GM23338 (cell line): ENCODE data around the gene CCNB3. TPM values are rescaled to one million over a fixed set of nuclear protein-coding genes. Genes with fewer than 3 reads are reported as not detected.

Experiments used
- ATAC-seq: fragments of 200-7000 bp; cut with Tn5 transposase; 3 replicates; pipeline ENCODE4 v1.9.1; 2020
- DNase-seq: peaks from one replicate; pipeline ENCODE4 v3.0.0-alpha.2; 2015; ENCODE audit warnings: low spot score
- H2AFZ ChIP-seq: fragments of 200-600 bp; sonication (generic); 2 replicates; pipeline ENCODE4 v1.8.0; 2016; ENCODE audit warnings: antibody characterized with exemption, mild to moderate bottlenecking, moderate library complexity
- H3F3A ChIP-seq: fragments of 200-600 bp; sonication (generic); replicated peaks from 2 replicates; pipeline ENCODE4 v1.8.0; 2017; ENCODE audit warnings: antibody characterized with exemption, mixed run types, low read depth
- H3K27ac ChIP-seq: fragments of 200-600 bp; sonication (generic); 2 replicates; pipeline ENCODE4 v1.6.1; 2016; ENCODE audit warnings: low read depth
- H3K27me3 ChIP-seq: fragments of 200-600 bp; sonication (generic); 2 replicates; pipeline ENCODE4 v1.8.0; 2016; ENCODE audit warnings: mild to moderate bottlenecking, mixed run types, moderate library complexity; ENCODE audit not compliant: insufficient read depth
- H3K36me3 ChIP-seq: fragments of 200-600 bp; sonication (generic); 2 replicates; pipeline ENCODE4 v1.8.0; 2016; ENCODE audit warnings: mild to moderate bottlenecking; ENCODE audit not compliant: insufficient read depth
- H3K4me1 ChIP-seq: fragments of 200-600 bp; sonication (generic); 2 replicates; pipeline ENCODE4 v1.8.0; 2016; ENCODE audit warnings: mild to moderate bottlenecking, moderate library complexity; ENCODE audit not compliant: insufficient read depth
- H3K4me2 ChIP-seq: fragments of 200-600 bp; sonication (generic); 2 replicates; pipeline ENCODE4 v1.7.1; 2017; ENCODE audit warnings: mixed run types
- H3K4me3 ChIP-seq: fragments of 200-600 bp; sonication (generic); 2 replicates; pipeline ENCODE4 v1.6.1; 2016; ENCODE audit warnings: mixed run types
- H3K79me2 ChIP-seq: fragments of 200-600 bp; sonication (generic); replicated peaks from 2 replicates; pipeline ENCODE4 v1.8.0; 2017; ENCODE audit warnings: mild to moderate bottlenecking; ENCODE audit not compliant: insufficient read depth
- H3K9me2 ChIP-seq: fragments of 200-600 bp; sonication (generic); 2 replicates; pipeline ENCODE4 v1.8.0; 2017; ENCODE audit not compliant: insufficient read depth
- H4K20me1 ChIP-seq: fragments of 200-600 bp; sonication (generic); replicated peaks from 2 replicates; pipeline ENCODE4 v1.8.0; 2017; ENCODE audit warnings: mild to moderate bottlenecking; ENCODE audit not compliant: insufficient read depth
- H3K27ac Mint-ChIP-seq: 2 replicates; pipeline ENCODE4 v1.8.0; 2020; ENCODE audit warnings: inconsistent platforms, mild to moderate bottlenecking, moderate library complexity, mixed read lengths
- H3K27me3 Mint-ChIP-seq: 3 replicates; pipeline ENCODE4 v1.8.0; 2022; ENCODE audit warnings: low read depth, mild to moderate bottlenecking, moderate library complexity, mixed read lengths, inconsistent platforms; ENCODE audit not compliant: insufficient read depth, poor library complexity
- H3K36me3 Mint-ChIP-seq: 3 replicates; pipeline ENCODE4 v1.8.0; 2021; ENCODE audit warnings: low read depth, mild to moderate bottlenecking, inconsistent platforms, moderate library complexity, mixed read lengths
- H3K4me1 Mint-ChIP-seq: 3 replicates; pipeline ENCODE4 v1.8.0; 2020; ENCODE audit warnings: mild to moderate bottlenecking, inconsistent platforms, mixed read lengths
- H3K4me3 Mint-ChIP-seq: 3 replicates; pipeline ENCODE4 v1.8.0; 2021; ENCODE audit warnings: moderate library complexity, mild to moderate bottlenecking, inconsistent platforms, mixed read lengths
- H3K9me3 Mint-ChIP-seq: 3 replicates; pipeline ENCODE4 v1.8.0; 2020; ENCODE audit warnings: moderate library complexity, mild to moderate bottlenecking, inconsistent platforms, mixed read lengths
- CREB1 ChIP-seq: fragments of 250-450 bp; sonication (Bioruptor Pico); IDR thresholded peaks from 2 replicates; pipeline ENCODE4 v1.5.0; 2020; ENCODE audit warnings: low read depth, mild to moderate bottlenecking, moderate library complexity
- ETS1 ChIP-seq: IDR thresholded peaks from 2 replicates; pipeline ENCODE4 v1.6.1; 2016; ENCODE audit warnings: antibody characterized with exemption
- EZH2phosphoT487 ChIP-seq: fragments of 200-600 bp; sonication (generic); IDR thresholded peaks from one replicate; pipeline ENCODE4 v1.8.1; 2018; ENCODE audit warnings: antibody characterized with exemption; ENCODE audit not compliant: unreplicated experiment
- JUNB ChIP-seq: IDR thresholded peaks from one replicate; pipeline ENCODE4 v1.6.1; 2016; ENCODE audit warnings: antibody characterized with exemption; ENCODE audit not compliant: unreplicated experiment
- REST ChIP-seq: IDR thresholded peaks from one replicate; pipeline ENCODE4 v1.6.1; 2018; ENCODE audit warnings: antibody characterized with exemption; ENCODE audit not compliant: unreplicated experiment
- STAT1 ChIP-seq: IDR thresholded peaks from one replicate; pipeline ENCODE4 v1.6.1; 2016; ENCODE audit warnings: antibody characterized with exemption; ENCODE audit not compliant: unreplicated experiment
- ZNF114 ChIP-seq: fragments of 250-450 bp; sonication (Bioruptor Pico); IDR thresholded peaks from 2 replicates; pipeline ENCODE4 v1.5.0; 2020; ENCODE audit warnings: mild to moderate bottlenecking, moderate library complexity
- ZNF331 ChIP-seq: fragments of 250-450 bp; sonication (Bioruptor Pico); IDR thresholded peaks from 2 replicates; pipeline ENCODE4 v1.5.0; 2020; ENCODE audit warnings: low read depth, mild to moderate bottlenecking, moderate library complexity
- polyA plus RNA-seq: library from polyadenylated mRNA; unstranded; fragments of >200 nt; fragmentation: Nextera tagmentation; extraction: Ambion mirVana; gene quantifications from 2 replicates; pipeline ENCODE4 v1.2.1, GENCODE V29; 2016
- total RNA-seq: library from RNA; depleted of rRNA; stranded (reverse); fragments of >200 nt; shearing (Covaris generic); gene quantifications from 2 replicates; pipeline ENCODE4 v1.2.3, GENCODE V29; 2014
- TF ChIP-seq, protein P1 (sequence below): fragments of 250-450 bp; sonication (Bioruptor Pico); IDR thresholded peaks from 2 replicates; pipeline ENCODE4 v1.5.0; 2020; ENCODE audit warnings: mild to moderate bottlenecking, moderate library complexity

CCNB3 gene
- total and polyA plus RNA-seq, 2 experiments from 2014 or later: 0.13 to 1.2 TPM

DNA sequence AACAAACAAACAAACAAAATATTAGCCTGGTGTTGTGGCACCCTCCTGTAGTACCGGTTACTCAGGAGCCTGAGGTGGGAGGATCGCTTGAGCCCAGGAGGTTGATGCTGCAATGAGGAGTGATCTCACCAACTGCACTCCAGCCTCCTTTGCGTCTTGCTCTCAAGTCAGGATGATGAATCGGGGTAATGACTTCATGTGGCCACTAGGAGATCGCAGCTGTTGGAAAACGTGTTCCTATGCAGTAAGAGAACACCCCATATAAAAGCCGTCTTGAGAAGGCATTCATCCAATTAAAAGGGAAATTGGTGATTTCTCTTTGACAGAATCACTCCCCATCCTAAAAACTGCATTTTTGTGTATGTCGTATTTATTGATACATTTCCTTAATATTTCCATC is 6.9 kb downstream of the CCNB3 start (continued):
- TF ChIP-seq, protein P1, sequence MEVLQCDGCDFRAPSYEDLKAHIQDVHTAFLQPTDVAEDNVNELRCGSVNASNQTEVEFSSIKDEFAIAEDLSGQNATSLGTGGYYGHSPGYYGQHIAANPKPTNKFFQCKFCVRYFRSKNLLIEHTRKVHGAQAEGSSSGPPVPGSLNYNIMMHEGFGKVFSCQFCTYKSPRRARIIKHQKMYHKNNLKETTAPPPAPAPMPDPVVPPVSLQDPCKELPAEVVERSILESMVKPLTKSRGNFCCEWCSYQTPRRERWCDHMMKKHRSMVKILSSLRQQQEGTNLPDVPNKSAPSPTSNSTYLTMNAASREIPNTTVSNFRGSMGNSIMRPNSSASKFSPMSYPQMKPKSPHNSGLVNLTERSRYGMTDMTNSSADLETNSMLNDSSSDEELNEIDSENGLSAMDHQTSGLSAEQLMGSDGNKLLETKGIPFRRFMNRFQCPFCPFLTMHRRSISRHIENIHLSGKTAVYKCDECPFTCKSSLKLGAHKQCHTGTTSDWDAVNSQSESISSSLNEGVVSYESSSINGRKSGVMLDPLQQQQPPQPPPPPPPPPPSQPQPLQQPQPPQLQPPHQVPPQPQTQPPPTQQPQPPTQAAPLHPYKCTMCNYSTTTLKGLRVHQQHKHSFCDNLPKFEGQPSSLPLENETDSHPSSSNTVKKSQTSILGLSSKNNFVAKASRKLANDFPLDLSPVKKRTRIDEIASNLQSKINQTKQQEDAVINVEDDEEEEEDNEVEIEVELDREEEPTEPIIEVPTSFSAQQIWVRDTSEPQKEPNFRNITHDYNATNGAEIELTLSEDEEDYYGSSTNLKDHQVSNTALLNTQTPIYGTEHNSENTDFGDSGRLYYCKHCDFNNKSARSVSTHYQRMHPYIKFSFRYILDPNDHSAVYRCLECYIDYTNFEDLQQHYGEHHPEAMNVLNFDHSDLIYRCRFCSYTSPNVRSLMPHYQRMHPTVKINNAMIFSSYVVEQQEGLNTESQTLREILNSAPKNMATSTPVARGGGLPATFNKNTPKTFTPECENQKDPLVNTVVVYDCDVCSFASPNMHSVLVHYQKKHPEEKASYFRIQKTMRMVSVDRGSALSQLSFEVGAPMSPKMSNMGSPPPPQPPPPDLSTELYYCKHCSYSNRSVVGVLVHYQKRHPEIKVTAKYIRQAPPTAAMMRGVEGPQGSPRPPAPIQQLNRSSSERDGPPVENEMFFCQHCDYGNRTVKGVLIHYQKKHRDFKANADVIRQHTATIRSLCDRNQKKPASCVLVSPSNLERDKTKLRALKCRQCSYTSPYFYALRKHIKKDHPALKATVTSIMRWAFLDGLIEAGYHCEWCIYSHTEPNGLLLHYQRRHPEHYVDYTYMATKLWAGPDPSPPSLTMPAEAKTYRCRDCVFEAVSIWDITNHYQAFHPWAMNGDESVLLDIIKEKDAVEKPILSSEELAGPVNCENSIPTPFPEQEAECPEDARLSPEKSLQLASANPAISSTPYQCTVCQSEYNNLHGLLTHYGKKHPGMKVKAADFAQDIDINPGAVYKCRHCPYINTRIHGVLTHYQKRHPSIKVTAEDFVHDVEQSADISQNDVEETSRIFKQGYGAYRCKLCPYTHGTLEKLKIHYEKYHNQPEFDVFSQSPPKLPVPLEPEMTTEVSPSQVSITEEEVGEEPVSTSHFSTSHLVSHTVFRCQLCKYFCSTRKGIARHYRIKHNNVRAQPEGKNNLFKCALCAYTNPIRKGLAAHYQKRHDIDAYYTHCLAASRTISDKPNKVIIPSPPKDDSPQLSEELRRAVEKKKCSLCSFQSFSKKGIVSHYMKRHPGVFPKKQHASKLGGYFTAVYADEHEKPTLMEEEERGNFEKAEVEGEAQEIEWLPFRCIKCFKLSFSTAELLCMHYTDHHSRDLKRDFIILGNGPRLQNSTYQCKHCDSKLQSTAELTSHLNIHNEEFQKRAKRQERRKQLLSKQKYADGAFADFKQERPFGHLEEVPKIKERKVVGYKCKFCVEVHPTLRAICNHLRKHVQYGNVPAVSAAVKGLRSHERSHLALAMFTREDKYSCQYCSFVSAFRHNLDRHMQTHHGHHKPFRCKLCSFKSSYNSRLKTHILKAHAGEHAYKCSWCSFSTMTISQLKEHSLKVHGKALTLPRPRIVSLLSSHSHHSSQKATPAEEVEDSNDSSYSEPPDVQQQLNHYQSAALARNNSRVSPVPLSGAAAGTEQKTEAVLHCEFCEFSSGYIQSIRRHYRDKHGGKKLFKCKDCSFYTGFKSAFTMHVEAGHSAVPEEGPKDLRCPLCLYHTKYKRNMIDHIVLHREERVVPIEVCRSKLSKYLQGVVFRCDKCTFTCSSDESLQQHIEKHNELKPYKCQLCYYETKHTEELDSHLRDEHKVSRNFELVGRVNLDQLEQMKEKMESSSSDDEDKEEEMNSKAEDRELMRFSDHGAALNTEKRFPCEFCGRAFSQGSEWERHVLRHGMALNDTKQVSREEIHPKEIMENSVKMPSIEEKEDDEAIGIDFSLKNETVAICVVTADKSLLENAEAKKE (CRISPR knock-in tag): no peak
- no peak for TF ChIP-seq REST

- Histone ChIP-seq H3K79me2 (no peaks in the 10 kb centered on the region), H3K9me2 (no peaks in the 10 kb centered on the region), H2AFZ (no peak overlapping the region), H3F3A (no peaks in the 10 kb centered on the region), H3K27me3 (no peaks in the 10 kb centered on the region), H3K4me3 (no peak overlapping the region), H3K36me3 (no peaks in the 10 kb centered on the region), H4K20me1 (no peaks in the 10 kb centered on the region), H3K4me2 (no peak overlapping the region), H3K27ac (no peak overlapping the region), H3K4me1 (no peaks in the 10 kb centered on the region)
- no peaks in the 10 kb centered on the region for H3K36me3 Mint-ChIP-seq
- no peak overlapping the region for H3K4me3 Mint-ChIP-seq
- H3K27ac Mint-ChIP-seq: no peak overlapping the region
- DNase-seq (no peak), ATAC-seq (no peak)
- peaks cover 3% of the 10 kb centered on the region; the same call in 2 of the 3 replicates for H3K4me1 Mint-ChIP-seq
- no peaks in the 10 kb centered on the region for H3K27me3 Mint-ChIP-seq
- H3K9me3 Mint-ChIP-seq: no peaks in the 10 kb centered on the region
- TF ChIP-seq EZH2phosphoT487 (no peak), STAT1 (no peak), ETS1 (no peak), JUNB (no peak), CREB1 (no peak), ZNF331 (no peak), ZNF114 (no peak), REST (no peak)
Measured at GRCh38 chrX:50281253-50281652, 76.7 kb downstream of the CCNB3 start.
